ENCODE measurements around the gene CDH13. TPM values are rescaled to one million over a fixed set of nuclear protein-coding genes. Genes with fewer than 3 reads are reported as not detected.

Gene CDH13
- total RNA-seq, 1 experiment from 2014 or later: not detected

GRCh38 chr16:83520596-83520995 lies 893.8 kb downstream of the CDH13 start:
- in situ Hi-C loops (cut with HindIII; ENCODE audit: low pct_unique_long_range_greater_than_20kb, low sequenced_read_pairs): no loop called here

GRCh38 chr16:83530293-83530692 lies 903.5 kb downstream of the CDH13 start:
- no peak for DNase-seq (ENCODE audit: low read depth, low spot score)
- in situ Hi-C loops (cut with HindIII; ENCODE audit: low pct_unique_long_range_greater_than_20kb, low sequenced_read_pairs): no loop called here

More at GRCh38 chr16:83520596-83520995, 893.8 kb downstream of the CDH13 start:
- DNase-seq (ENCODE audit: low read depth, low spot score): no peak

GRCh38 chr16:83532634-83533033 lies 905.9 kb downstream of the CDH13 start:
- in situ Hi-C loops (cut with HindIII; ENCODE audit: low pct_unique_long_range_greater_than_20kb, low sequenced_read_pairs): no loop called here
- no peak for DNase-seq (ENCODE audit: low read depth, low spot score)

- in situ Hi-C loops (cut with HindIII; ENCODE audit: low pct_unique_long_range_greater_than_20kb, low sequenced_read_pairs): no loop called here
- DNase-seq (ENCODE audit: low read depth, low spot score): no peak
Measured at GRCh38 chr16:83533193-83533592, 906.4 kb downstream of the CDH13 start.

- DNase-seq (ENCODE audit: low read depth, low spot score): no peak
- in situ Hi-C loops (cut with HindIII; ENCODE audit: low pct_unique_long_range_greater_than_20kb, low sequenced_read_pairs): no loop called here
Measured at GRCh38 chr16:83538707-83539106, 911.9 kb downstream of the CDH13 start.

- in situ Hi-C loops (cut with HindIII; ENCODE audit: low pct_unique_long_range_greater_than_20kb, low sequenced_read_pairs): no loop called here
- no peak for DNase-seq (ENCODE audit: low read depth, low spot score)
Measured at GRCh38 chr16:83539736-83540490, 913.1 kb downstream of the CDH13 start.

GRCh38 chr16:83541231-83541630 lies 914.5 kb downstream of the CDH13 start:
- in situ Hi-C loops (cut with HindIII; ENCODE audit: low pct_unique_long_range_greater_than_20kb, low sequenced_read_pairs): no loop called here
- no peak for DNase-seq (ENCODE audit: low read depth, low spot score)

- no peak for DNase-seq (ENCODE audit: low read depth, low spot score)
- in situ Hi-C loops (cut with HindIII; ENCODE audit: low pct_unique_long_range_greater_than_20kb, low sequenced_read_pairs): no loop called here
Measured at GRCh38 chr16:83542491-83542890, 915.7 kb downstream of the CDH13 start.

GRCh38 chr16:83549316-83550182 lies 922.8 kb downstream of the CDH13 start:
- in situ Hi-C loops (cut with HindIII; ENCODE audit: low pct_unique_long_range_greater_than_20kb, low sequenced_read_pairs): no loop called here
- no peak for DNase-seq (ENCODE audit: low read depth, low spot score)

GRCh38 chr16:83550183-83550569 lies 923.4 kb downstream of the CDH13 start:
- no peak for DNase-seq (ENCODE audit: low read depth, low spot score)
- in situ Hi-C loops (cut with HindIII; ENCODE audit: low pct_unique_long_range_greater_than_20kb, low sequenced_read_pairs): no loop called here

GRCh38 chr16:83552228-83552627 lies 925.5 kb downstream of the CDH13 start:
- no peak for DNase-seq (ENCODE audit: low read depth, low spot score)
- in situ Hi-C loops (cut with HindIII; ENCODE audit: low pct_unique_long_range_greater_than_20kb, low sequenced_read_pairs): no loop called here

- in situ Hi-C loops (cut with HindIII; ENCODE audit: low pct_unique_long_range_greater_than_20kb, low sequenced_read_pairs): no loop called here
- DNase-seq (ENCODE audit: low read depth, low spot score): no peak
Measured at GRCh38 chr16:83552930-83553329, 926.2 kb downstream of the CDH13 start.

- no peak for DNase-seq (ENCODE audit: low read depth, low spot score)
- in situ Hi-C loops (cut with HindIII; ENCODE audit: low pct_unique_long_range_greater_than_20kb, low sequenced_read_pairs): no loop called here
Measured at GRCh38 chr16:83554096-83554495, 927.3 kb downstream of the CDH13 start.

- no peak for DNase-seq (ENCODE audit: low read depth, low spot score)
- in situ Hi-C loops (cut with HindIII; ENCODE audit: low pct_unique_long_range_greater_than_20kb, low sequenced_read_pairs): no loop called here
Measured at GRCh38 chr16:83554540-83554939, 927.8 kb downstream of the CDH13 start.

- DNase-seq (ENCODE audit: low read depth, low spot score): no peak
Measured at GRCh38 chr16:83561876-83562275, 935.1 kb downstream of the CDH13 start.

GRCh38 chr16:83568345-83568744 lies 941.6 kb downstream of the CDH13 start:
- in situ Hi-C loops (cut with HindIII; ENCODE audit: low pct_unique_long_range_greater_than_20kb, low sequenced_read_pairs): no loop called here
- DNase-seq (ENCODE audit: low read depth, low spot score): no peak

More at GRCh38 chr16:83561876-83562275, 935.1 kb downstream of the CDH13 start:
- in situ Hi-C loops (cut with HindIII; ENCODE audit: low pct_unique_long_range_greater_than_20kb, low sequenced_read_pairs): no loop called here

GRCh38 chr16:83574388-83574787 lies 947.6 kb downstream of the CDH13 start:
- in situ Hi-C loops (cut with HindIII; ENCODE audit: low pct_unique_long_range_greater_than_20kb, low sequenced_read_pairs): no loop called here
- no peak for DNase-seq (ENCODE audit: low read depth, low spot score)

- in situ Hi-C loops (cut with HindIII; ENCODE audit: low pct_unique_long_range_greater_than_20kb, low sequenced_read_pairs): no loop called here
- DNase-seq (ENCODE audit: low read depth, low spot score): no peak
Measured at GRCh38 chr16:83577078-83577745, 950.4 kb downstream of the CDH13 start.
